Panc1 (cell line): Measurements from ENCODE around the gene RUNX1. TPM values are rescaled to one million over a fixed set of nuclear protein-coding genes. Genes with fewer than 3 reads are reported as not detected.

ENCODE experiments used
- ATAC-seq: fragments of 200-7000 bp; cut with Tn5 transposase; 2 replicates; pipeline ENCODE4 v1.9.1; 2020; ENCODE audit warnings: mild to moderate bottlenecking, moderate library complexity
- BruUV-seq: library from RNA; stranded (reverse); fragments of 400-500 nt; replicated peaks from 2 replicates; lab custom pipeline; 2021; lab: Mats Ljungman, UMichigan
- CTCF ChIA-PET: fragments of 300-600 bp; sonication (Branson Sonifier 250); formaldehyde crosslinking; loops from one replicate; lab custom pipeline; 2022; ENCODE audit warnings: antibody characterized with exemption; lab: Charles Lee
- POLR2A ChIA-PET: fragments of 300-600 bp; sonication (Branson Sonifier 250); formaldehyde crosslinking; loops from one replicate; lab custom pipeline; 2022; ENCODE audit warnings: antibody characterized with exemption; lab: Charles Lee
- DNase-seq: peaks from one replicate; pipeline ENCODE4 v3.0.0-alpha.2; 2010; ENCODE audit warnings: low read depth, low spot score
- H3K27ac ChIP-seq: 2 replicates; pipeline ENCODE4 v1.5.1; 2011; ENCODE audit warnings: mild to moderate bottlenecking, low read length, inconsistent platforms
- H3K27me3 ChIP-seq: fragments of 200-500 bp; sonication (Bioruptor generic); 2 replicates; pipeline ENCODE4 v1.6.0; 2014; ENCODE audit warnings: low read length, inconsistent platforms; ENCODE audit not compliant: control insufficient read depth, insufficient read depth
- H3K36me3 ChIP-seq: fragments of 200-500 bp; sonication (Bioruptor generic); 2 replicates; pipeline ENCODE4 v1.5.1; 2014; ENCODE audit warnings: inconsistent platforms, mild to moderate bottlenecking, low read length, moderate library complexity; ENCODE audit not compliant: control insufficient read depth, insufficient read depth
- H3K4me1 ChIP-seq: 2 replicates; pipeline ENCODE4 v1.5.1; 2011; ENCODE audit warnings: inconsistent platforms, mild to moderate bottlenecking, low read length, moderate library complexity; ENCODE audit not compliant: control insufficient read depth, insufficient read depth
- H3K4me3 ChIP-seq, 2 experiments: 2 replicates each; pipeline ENCODE4 v1.5.1; 2011 to 2012; ENCODE audit warnings: low read depth in 2 of 2, low read length in 2 of 2, mild to moderate bottlenecking in 2 of 2, inconsistent platforms in 1 of 2, moderate library complexity in 1 of 2
- H3K9me3 ChIP-seq: fragments of 200-500 bp; sonication (Bioruptor generic); 2 replicates; pipeline ENCODE4 v1.5.1; 2014; ENCODE audit warnings: low read depth, mild to moderate bottlenecking, inconsistent platforms, low read length, moderate library complexity; ENCODE audit not compliant: control insufficient read depth, insufficient read depth
- CTCF ChIP-seq: fragments of 450-650 bp; IDR thresholded peaks from 2 replicates; pipeline ENCODE4 v1.5.1; 2017; ENCODE audit warnings: mild to moderate bottlenecking
- POLR2AphosphoS5 ChIP-seq: IDR thresholded peaks from 2 replicates; pipeline ENCODE4 v1.6.1; 2012; ENCODE audit warnings: mild to moderate bottlenecking, low read depth, low read length, moderate library complexity
- REST ChIP-seq, 2 experiments: IDR thresholded peaks; 2 replicates each; pipeline ENCODE4 v1.6.1; 2011 to 2012; ENCODE audit warnings: low read depth in 2 of 2, control low read depth in 1 of 2, low read length in 1 of 2, mild to moderate bottlenecking in 1 of 2, moderate library complexity in 1 of 2; ENCODE audit not compliant: insufficient read depth in 1 of 2
- SIN3A ChIP-seq: IDR thresholded peaks from 2 replicates; pipeline ENCODE4 v1.6.1; 2012; ENCODE audit warnings: low read depth, mild to moderate bottlenecking, low read length, moderate library complexity, borderline replicate concordance; ENCODE audit not compliant: insufficient read depth
- TCF7L2 ChIP-seq: IDR thresholded peaks from 2 replicates; pipeline ENCODE4 v1.6.1; 2011; ENCODE audit warnings: mild to moderate bottlenecking, low read depth, low read length, inconsistent platforms
- in situ Hi-C: cut with HindIII; loops from 2 replicates; pipeline ENCODE4 v1.10.0; 2016; ENCODE audit warnings: low sequenced_read_pairs, low pct_unique_long_range_greater_than_20kb
- intact Hi-C: fragments of 100-400 bp; cut with micrococcal nuclease; formaldehyde crosslinking; loops from one replicate; pipeline ENCODE4 v1.10.0; 2022; ENCODE audit not compliant: unreplicated experiment
- total RNA-seq: library from RNA; stranded (reverse); gene quantifications from one replicate; pipeline ENCODE4 v1.2.1, GENCODE V29; 2021; ENCODE audit not compliant: unreplicated experiment

The RUNX1 gene
- total RNA-seq, 1 experiment from 2014 or later, result 22.4 TPM

- H3K4me3 ChIP-seq, result no peak overlapping the region
- H3K27me3 ChIP-seq, result no peaks in the 10 kb centered on the region
- ATAC-seq (no peak), DNase-seq (no peak)
- TF ChIP-seq REST (IDR thresholded peaks at IDR 0.05; ENCODE audit: insufficient read depth in 1 of 2, low read depth in 2 of 2, low read length in 1 of 2) (no peak), SIN3A (no peak), CTCF (no peak), TCF7L2 (no peak), POLR2AphosphoS5 (no peak)
- no peaks in the 10 kb centered on the region for H3K4me1 ChIP-seq
- ChIA-PET POLR2A (no interaction called here), CTCF (no interaction called here)
- no TSS peak for BruUV-seq
- H3K36me3 ChIP-seq, result no peaks in the 10 kb centered on the region
- H3K27ac ChIP-seq, result no peak overlapping the region
- in situ Hi-C loops (no loop called here), intact Hi-C loops (no loop called here)
- no peaks in the 10 kb centered on the region for H3K9me3 ChIP-seq
Observed at GRCh38 chr21:34979383-34979782, 69.7 kb downstream of the RUNX1 start.

GRCh38 chr21:34977333-34977732 is 71.8 kb downstream of the RUNX1 start:
- POLR2A ChIA-PET, result no interaction called here
- no TSS peak for BruUV-seq

More at GRCh38 chr21:34977333-34977732, 71.8 kb downstream of the RUNX1 start:
- no peak for DNase-seq
- H3K4me1 ChIP-seq, result no peaks in the 10 kb centered on the region
- no peaks in the 10 kb centered on the region for H3K36me3 ChIP-seq
- in situ Hi-C loops, result no loop called here
- ATAC-seq, result no peak
- no peaks in the 10 kb centered on the region for H3K9me3 ChIP-seq
- TF ChIP-seq POLR2AphosphoS5 (no peak), REST (IDR thresholded peaks at IDR 0.05; ENCODE audit: insufficient read depth in 1 of 2, low read depth in 2 of 2, low read length in 1 of 2) (no peak), TCF7L2 (no peak), CTCF (no peak), SIN3A (no peak)
- no peak overlapping the region for H3K4me3 ChIP-seq
- CTCF ChIA-PET, result no interaction called here
- intact Hi-C loops, result no loop called here
- H3K27me3 ChIP-seq, result no peaks in the 10 kb centered on the region
- no peak overlapping the region for H3K27ac ChIP-seq
